GM12892 (cell line): ENCODE data around the gene CREB3.

Source experiments
- DNase-seq: peaks from one replicate; pipeline ENCODE4 v3.0.0; 2011; ENCODE audit not compliant: insufficient read length
- FAIRE-seq: peaks from 2 replicates; lab custom pipeline; 2011; peaks lifted over from hg19 to GRCh38; lab: Jason Lieb, UNC
- POLR2A ChIP-seq: IDR thresholded peaks from 2 replicates; pipeline ENCODE4 v1.6.1; 2011; ENCODE audit warnings: low read depth, low read length, control low read depth
- POLR2AphosphoS5 ChIP-seq: IDR thresholded peaks from 2 replicates; pipeline ENCODE4 v1.6.1; 2011; ENCODE audit warnings: low read depth, low read length, control low read depth
- TAF1 ChIP-seq: IDR thresholded peaks from 2 replicates; pipeline ENCODE4 v1.6.1; 2011; ENCODE audit warnings: low read depth, mild to moderate bottlenecking, control low read depth, low read length, borderline replicate concordance

CREB3 gene

GRCh38 chr9:35757892-35758275 is 25.4 kb downstream of the CREB3 start:
- TF ChIP-seq TAF1: no peak
- no peak for TF ChIP-seq POLR2AphosphoS5
- TF ChIP-seq POLR2A: no peak
- no peak for DNase-seq
- FAIRE-seq: no peak

- DNase-seq (no peak), FAIRE-seq (no peak)
- no peak for TF ChIP-seq POLR2AphosphoS5
- TF ChIP-seq TAF1: no peak
- no peak for TF ChIP-seq POLR2A
Observed at GRCh38 chr9:35758475-35759050, 26.1 kb downstream of the CREB3 start.

- FAIRE-seq (no peak), DNase-seq (no peak)
- TF ChIP-seq POLR2AphosphoS5 (no peak), POLR2A (no peak), TAF1 (no peak)
Observed at GRCh38 chr9:35759795-35760194, 27.3 kb downstream of the CREB3 start.

- DNase-seq (no peak), FAIRE-seq (no peak)
- TF ChIP-seq POLR2A: no peak
- TF ChIP-seq TAF1: no peak
- no peak for TF ChIP-seq POLR2AphosphoS5
Observed at GRCh38 chr9:35760651-35761050, 28.2 kb downstream of the CREB3 start.

- TF ChIP-seq POLR2A (no peak), TAF1 (no peak), POLR2AphosphoS5 (no peak)
- DNase-seq (no peak), FAIRE-seq (no peak)
Observed at GRCh38 chr9:35763181-35763580, 30.7 kb downstream of the CREB3 start.

GRCh38 chr9:35763803-35764202 is 31.3 kb downstream of the CREB3 start:
- DNase-seq (no peak), FAIRE-seq (no peak)
- TF ChIP-seq TAF1 (no peak), POLR2A (no peak), POLR2AphosphoS5 (no peak)

- DNase-seq (no peak), FAIRE-seq (no peak)
- TF ChIP-seq POLR2AphosphoS5 (no peak), TAF1 (no peak), POLR2A (no peak)
Observed at GRCh38 chr9:35766997-35767396, 34.5 kb downstream of the CREB3 start.

- DNase-seq (no peak), FAIRE-seq (no peak)
- TF ChIP-seq TAF1 (no peak), POLR2AphosphoS5 (no peak), POLR2A (no peak)
Observed at GRCh38 chr9:35767458-35767857, 35.0 kb downstream of the CREB3 start.

GRCh38 chr9:35769763-35770162 is 37.3 kb downstream of the CREB3 start:
- DNase-seq: no peak
- FAIRE-seq: no peak
- TF ChIP-seq POLR2A: no peak
- TF ChIP-seq TAF1: no peak
- TF ChIP-seq POLR2AphosphoS5: no peak

GRCh38 chr9:35771075-35771433 is 38.6 kb downstream of the CREB3 start:
- FAIRE-seq: no peak
- TF ChIP-seq POLR2AphosphoS5 (no peak), POLR2A (no peak), TAF1 (no peak)
- no peak for DNase-seq

- no peak for TF ChIP-seq TAF1
- TF ChIP-seq POLR2A: no peak
- TF ChIP-seq POLR2AphosphoS5: no peak
- no peak for FAIRE-seq
- no peak for DNase-seq
Observed at GRCh38 chr9:35771534-35771933, 39.1 kb downstream of the CREB3 start.

- no peak for FAIRE-seq
- TF ChIP-seq POLR2AphosphoS5: no peak
- no peak for TF ChIP-seq POLR2A
- TF ChIP-seq TAF1: no peak
- DNase-seq: no peak
Observed at GRCh38 chr9:35771943-35772342, 39.5 kb downstream of the CREB3 start.
